K562 (cell line): ENCODE measurements around the gene ZFP57. TPM values are rescaled to one million over a fixed set of nuclear protein-coding genes. Genes with fewer than 3 reads are reported as not detected.

Experiments used
- ATAC-seq: fragments of 200-7000 bp; cut with Tn5 transposase; 3 replicates; pipeline ENCODE4 v1.9.1; 2020; ENCODE audit warnings: moderate library complexity
- BruUV-seq: library from RNA; stranded (reverse); fragments of 400-500 nt; replicated peaks from 2 replicates; lab custom pipeline; 2021; lab: Mats Ljungman, UMichigan
- CTCF ChIA-PET: fragments of 300-600 bp; formaldehyde crosslinking; extraction: SDS; loops from one replicate; lab custom pipeline; 2021; ENCODE audit warnings: low intra/inter-chr PET ratio; lab: Yijun Ruan, JAX
- POLR2A ChIA-PET: fragments of 300-600, 350-650 bp; sonication (Branson Sonifier 250); formaldehyde crosslinking; extraction: SDS; loops from one replicate; lab custom pipeline; 2021; ENCODE audit warnings: antibody characterized with exemption, inconsistent platforms; lab: Yijun Ruan, JAX
- DNase-seq, 4 experiments: peaks; one replicate each; pipeline versions ENCODE4 v3.0.0 to v3.0.0-alpha.2; 2011 to 2018; ENCODE audit warnings: low spot score in 3 of 4, mixed read lengths in 3 of 4; ENCODE audit errors: extremely low read depth in 1 of 4
- FAIRE-seq: peaks from 2 replicates; lab custom pipeline; 2011; peaks lifted over from hg19 to GRCh38; lab: Jason Lieb, UNC
- H2AFZ ChIP-seq: 2 replicates; pipeline ENCODE4 v1.6.0; 2011; ENCODE audit warnings: low read depth, low read length, control low read depth, inconsistent platforms
- H3K27ac ChIP-seq: fragments of 200-600 bp; 3 replicates; pipeline ENCODE4 v1.8.0; 2011; ENCODE audit warnings: low read depth, mild to moderate bottlenecking, control low read depth, inconsistent platforms, low read length, moderate library complexity, mixed read lengths; ENCODE audit errors: extremely low read depth
- H3K27me3 ChIP-seq, 2 experiments: fragments of 300-600 bp in 1 of 2; 2 replicates in 1 of 2; 3 replicates in 1 of 2; pipeline versions ENCODE4 v1.6.0 to v1.8.0; 2011; ENCODE audit warnings: inconsistent platforms in 2 of 2, low read length in 2 of 2, mild to moderate bottlenecking in 1 of 2, mixed read lengths in 1 of 2, moderate library complexity in 1 of 2; ENCODE audit not compliant: control insufficient read depth in 2 of 2, insufficient read depth in 2 of 2
- H3K36me3 ChIP-seq: fragments of 300-600 bp; 3 replicates; pipeline ENCODE4 v1.8.0; 2011; ENCODE audit warnings: mild to moderate bottlenecking, low read length, inconsistent platforms; ENCODE audit not compliant: control insufficient read depth, insufficient read depth
- H3K4me1 ChIP-seq, 2 experiments: fragments of 200-600 bp in 1 of 2; replicated peaks in 1 of 2; 2 replicates in 1 of 2; 3 replicates in 1 of 2; pipeline versions ENCODE4 v1.5.1 to v1.8.0; 2011; ENCODE audit warnings: inconsistent platforms in 2 of 2, low read length in 2 of 2, mild to moderate bottlenecking in 1 of 2, mixed read lengths in 1 of 2, moderate library complexity in 1 of 2; ENCODE audit not compliant: control insufficient read depth in 2 of 2, insufficient read depth in 2 of 2
- H3K4me2 ChIP-seq: 2 replicates; pipeline ENCODE4 v1.6.1; 2011; ENCODE audit warnings: low read length, control low read depth, inconsistent platforms, mixed read lengths; ENCODE audit not compliant: insufficient read depth
- H3K4me3 ChIP-seq: fragments of 200-600 bp; sonication (generic), shearing (Covaris generic); 2 replicates; pipeline ENCODE4 v1.5.1; 2016; ENCODE audit warnings: control low read depth, inconsistent platforms
- H3K79me2 ChIP-seq: fragments of 200-600 bp; 3 replicates; pipeline ENCODE4 v1.8.0; 2011; ENCODE audit warnings: low read length, inconsistent platforms; ENCODE audit not compliant: control insufficient read depth, insufficient read depth
- H3K9ac ChIP-seq, 2 experiments: 2 replicates each; pipeline versions ENCODE4 v1.6.0 to v1.6.1; 2011; ENCODE audit warnings: low read depth in 2 of 2, low read length in 2 of 2, control low read depth in 1 of 2, inconsistent platforms in 1 of 2, mild to moderate bottlenecking in 1 of 2, mixed read lengths in 1 of 2; ENCODE audit not compliant: insufficient read depth in 1 of 2
- H3K9me1 ChIP-seq: one replicate; pipeline ENCODE4 v1.6.0; 2011; ENCODE audit warnings: inconsistent platforms, mild to moderate bottlenecking, low read length, moderate library complexity; ENCODE audit not compliant: control insufficient read depth, insufficient read depth
- H3K9me3 ChIP-seq: replicated peaks from 2 replicates; pipeline ENCODE4 v1.5.1; 2011; ENCODE audit warnings: low read depth, low read length, inconsistent platforms; ENCODE audit not compliant: control insufficient read depth, insufficient read depth
- H4K20me1 ChIP-seq: replicated peaks from 2 replicates; pipeline ENCODE4 v1.6.1; 2011; ENCODE audit warnings: low read length, inconsistent platforms, mixed read lengths; ENCODE audit not compliant: control insufficient read depth, insufficient read depth
- ATF6 ChIP-seq: sonication (generic); formaldehyde crosslinking; IDR thresholded peaks from 2 replicates; pipeline ENCODE4 v1.4.0; 2020; ENCODE audit warnings: mild to moderate bottlenecking, missing genetic modification reagents
- CREM ChIP-seq: IDR thresholded peaks from 2 replicates; pipeline ENCODE4 v1.6.1; 2014; ENCODE audit warnings: antibody characterized with exemption, low read depth
- HOXB6 ChIP-seq: fragments of 250-450 bp; sonication (Bioruptor Pico); IDR thresholded peaks from 2 replicates; pipeline ENCODE4 v1.5.1; 2022; ENCODE audit warnings: mild to moderate bottlenecking, borderline replicate concordance
- NR1H2 ChIP-seq: sonication (generic); formaldehyde crosslinking; IDR thresholded peaks from 2 replicates; pipeline ENCODE4 v1.4.0; 2020; ENCODE audit warnings: mild to moderate bottlenecking, missing genetic modification reagents
- NR2C2 ChIP-seq, 2 experiments: fragments of 200-800 bp in 1 of 2; sonication (Bioruptor generic) in 1 of 2; sonication (generic) in 1 of 2; formaldehyde crosslinking in 1 of 2; IDR thresholded peaks; 2 replicates each; pipeline versions ENCODE4 v1.6.1 to v1.8.0; 2016 to 2022; ENCODE audit warnings: mild to moderate bottlenecking in 1 of 2, missing compliant biosample characterization in 1 of 2, missing genetic modification characterization in 1 of 2, missing genetic modification reagents in 1 of 2
- SIRT6 ChIP-seq: IDR thresholded peaks from one replicate; pipeline ENCODE4 v1.6.1; 2012; ENCODE audit warnings: low read depth, mild to moderate bottlenecking, control low read depth, inconsistent platforms, low read length, moderate library complexity
- YBX1 ChIP-seq: fragments of 450-650 bp; IDR thresholded peaks from 2 replicates; pipeline ENCODE4 v1.7.1; 2016; ENCODE audit warnings: mild to moderate bottlenecking
- ZNF316 ChIP-seq: fragments of 450-650 bp; IDR thresholded peaks from 2 replicates; pipeline ENCODE4 v1.6.1; 2016
- ZZZ3 ChIP-seq: fragments of 450-650 bp; IDR thresholded peaks from 2 replicates; pipeline ENCODE4 v1.6.1; 2016; ENCODE audit warnings: antibody characterized with exemption, mild to moderate bottlenecking, moderate library complexity
- WGBS: fragments of 100-300 bp; shearing (Covaris generic); methylation state at CpG from one replicate; pipeline ENCODE4 v1.1.6; 2016; ENCODE audit warnings: low coverage, mixed read lengths; ENCODE audit not compliant: insufficient coverage; ENCODE audit errors: missing lambda C conversion rate; 5-methylcytosine and 5-hydroxymethylcytosine counted together
- in situ Hi-C: fragments of 300-500 bp; cut with MboI; formaldehyde crosslinking; loops from 4 replicates; pipeline ENCODE4 v1.15.0; 2018; ENCODE audit warnings: inconsistent platforms, mixed read lengths
- intact Hi-C: fragments of 100-400 bp; cut with micrococcal nuclease; formaldehyde crosslinking; loops from 2 replicates; pipeline ENCODE4 v1.14.2; 2022
- polyA plus RNA-seq, 8 experiments: library from polyadenylated mRNA; depleted of rRNA in 4 of 8; stranded (reverse) in 5 of 8; unstranded in 3 of 8; fragments of >200 nt; fragmentation: Nextera tagmentation in 2 of 8; fragmentation: Illumina TruSeq in 1 of 8; extraction: Ambion mirVana in 2 of 8; extraction: Trizol in 1 of 8; gene quantifications; 2 replicates each; pipeline versions ENCODE4 v1.2.1 to v1.2.3, GENCODE V29; 2011 to 2014; ENCODE audit warnings: inconsistent platforms in 1 of 8, missing spikeins in 1 of 8
- total RNA-seq, 7 experiments: library from RNA; depleted of rRNA in 6 of 7; stranded (reverse); fragments of >200 nt in 6 of 7; fragmentation: Illumina TruSeq in 2 of 7; extraction: Trizol in 2 of 7; gene quantifications; 2 replicates each; pipeline versions ENCODE4 v1.2.1 to v1.2.3, GENCODE V29; 2011 to 2021; ENCODE audit warnings: low replicate concordance in 1 of 7

The ZFP57 gene
- total and polyA plus RNA-seq, 9 of the 15 experiments (the other 6 are each of a cell fraction or from before 2014, with no cell fraction given) = 0.04 to 0.28 (median 0.13) TPM

- TF ChIP-seq NR1H2 (CRISPR knock-in tag) (no peak), ATF6 (no peak), YBX1 (no peak), ZNF316 (peak; percentile 46), HOXB6 (no peak)
- TF ChIP-seq, all 486 proteins: peak for 109
These were observed 52.3 kb downstream of the ZFP57 start (continued) for GRCh38 chr6:29628419-29629281.

GRCh38 chr6:29627755-29628418 is 53.1 kb downstream of the ZFP57 start:
- WGBS = 0% methylated on average over 2 of the region's 51 CpGs
- peak overlapping the region; percentile 84 for H3K4me3 ChIP-seq
- POLR2A ChIA-PET = interaction anchor here (0.6 to 1.0 kb wide), 3 partner anchors 29 to 322 kb away, joined by 3 to 4 read pairs (median 3); no protein-coding TSS in a partner anchor
- CTCF ChIA-PET = interaction anchor here (0.6 kb wide), 1 partner anchor 556 kb away, joined by 4 read pairs; no protein-coding TSS in a partner anchor
- H3K4me2 ChIP-seq = peak overlapping the region; percentile 97
- BruUV-seq = no TSS peak
- no peaks in the 10 kb centered on the region for H4K20me1 ChIP-seq
- ATAC-seq (peak; percentile 45), DNase-seq (peak; percentile 94 to 98 (median 96)), FAIRE-seq (peak; percentile 79)
- in situ Hi-C loops (no loop called here), intact Hi-C loops (no loop called here)
- H3K9ac ChIP-seq = peak overlapping the region; percentile 86 to 94
- peaks cover 69% of the 10 kb centered on the region for H3K79me2 ChIP-seq
- peak overlapping the region; percentile 89 for H2AFZ ChIP-seq
- no peaks in the 10 kb centered on the region for H3K9me1 ChIP-seq
- peak overlapping the region; percentile 82 for H3K27ac ChIP-seq
- H3K27me3 ChIP-seq = no peaks in the 10 kb centered on the region
- H3K36me3 ChIP-seq = peaks cover 26% of the 10 kb centered on the region
- peaks cover 59 to 60% of the 10 kb centered on the region in 2 experiments for H3K4me1 ChIP-seq
- no peaks in the 10 kb centered on the region for H3K9me3 ChIP-seq
- TF ChIP-seq CREM (peak; percentile 91), ZZZ3 (no peak), SIRT6 (no peak), NR2C2 (CRISPR knock-in tag; IDR thresholded peaks at IDR 0.05) (no peak), NR2C2 (tag; IDR thresholded peaks at IDR 0.05) (no peak)
